Naive thymus-derived CD8-positive, alpha-beta T cell (primary cell): ENCODE results near the gene CHD3. TPM values are rescaled to one million over a fixed set of nuclear protein-coding genes. Genes with fewer than 3 reads are reported as not detected.

Experiments
- polyA plus RNA-seq, 3 donors: library from polyadenylated mRNA; unstranded; fragments of 300-500 nt; fragmentation: Illumina TruSeq; gene quantifications; one replicate each; pipeline ENCODE4 v1.2.3, GENCODE V29; 2021
- total RNA-seq, 8 experiments: library from RNA in 2 of 8; stranded (reverse) in 2 of 8; gene quantifications; one replicate each; pipeline ENCODE4 v1.2.3 and lab custom pipeline; 2021 to 2026

CHD3 gene
- total and polyA plus RNA-seq, 5 experiments from 2014 or later, result 4.3 to 281 (median 29.2) TPM

Other genes starting within 250 kb of the CHD3 start
- under 1 TPM; 0.36 to 0.96 TPM for gene ATP1B2, start 237.9 kb upstream of the CHD3 start, total RNA-seq
- under 1 TPM in 2 of 3 donors, not detected in 1; 0.17 to 0.57 TPM for gene ATP1B2, start 237.9 kb upstream of the CHD3 start, polyA plus RNA-seq
- 100 to 1,000 TPM; 113 to 116 TPM for gene TP53, start 201.3 kb upstream of the CHD3 start, total RNA-seq
- gene TP53, start 201.3 kb upstream of the CHD3 start, polyA plus RNA-seq, result 10 to 100 TPM; 21.7 to 33.0 (median 28.0) TPM
- gene WRAP53, start 200.3 kb upstream of the CHD3 start, total RNA-seq, result 10 to 100 TPM in 1 of 2 experiments, 1 to 10 TPM in 1; 9.8 to 11.6 TPM
- gene WRAP53, start 200.3 kb upstream of the CHD3 start, polyA plus RNA-seq, result 10 to 100 TPM; 10.5 to 14.1 (median 13.9) TPM
- gene EFNB3, start 183.6 kb upstream of the CHD3 start, total RNA-seq, result not detected
- not detected for gene EFNB3, start 183.6 kb upstream of the CHD3 start, polyA plus RNA-seq
- gene DNAH2, start 171.0 kb upstream of the CHD3 start, total RNA-seq, result not detected
- not detected for gene DNAH2, start 171.0 kb upstream of the CHD3 start, polyA plus RNA-seq
- 100 to 1,000 TPM; 113 TPM for gene KDM6B, start 54.6 kb upstream of the CHD3 start, total RNA-seq
- gene KDM6B, start 54.6 kb upstream of the CHD3 start, polyA plus RNA-seq, result 1 to 10 TPM in 2 of 3 donors, under 1 TPM in 1; 0.28 to 1.2 (median 1.0) TPM
- 1 to 10 TPM; 6.9 to 7.2 TPM for gene TMEM88, start 33.7 kb upstream of the CHD3 start, total RNA-seq
- not detected for gene TMEM88, start 33.7 kb upstream of the CHD3 start, polyA plus RNA-seq
- 10 to 100 TPM; 16.0 to 24.1 TPM for gene NAA38, start 31.2 kb upstream of the CHD3 start, total RNA-seq
- gene NAA38, start 31.2 kb upstream of the CHD3 start, polyA plus RNA-seq, result 100 to 1,000 TPM; 125 to 169 (median 152) TPM
- 1 to 10 TPM; 8.5 to 9.8 TPM for gene CYB5D1, start 30.8 kb upstream of the CHD3 start, total RNA-seq
- gene CYB5D1, start 30.8 kb upstream of the CHD3 start, polyA plus RNA-seq, result 1 to 10 TPM; 3.5 to 6.0 (median 5.1) TPM
- gene RNF227, start 27.5 kb downstream of the CHD3 start, total RNA-seq, result 1 to 10 TPM; 7.8 to 9.4 TPM
- 1 to 10 TPM in 2 of 3 donors, under 1 TPM in 1; 0.65 to 4.8 (median 2.4) TPM for gene RNF227, start 27.5 kb downstream of the CHD3 start, polyA plus RNA-seq
- 10 to 100 TPM; 16.1 to 19.4 TPM for gene KCNAB3, start 41.1 kb downstream of the CHD3 start, total RNA-seq
- under 1 TPM in 2 of 3 donors, not detected in 1; 0.44 to 0.80 TPM for gene KCNAB3, start 41.1 kb downstream of the CHD3 start, polyA plus RNA-seq
- 100 to 1,000 TPM in 1 of 2 experiments, 10 to 100 TPM in 1; 93.4 to 120 TPM for gene TRAPPC1, start 43.2 kb downstream of the CHD3 start, total RNA-seq
- 100 to 1,000 TPM; 199 to 219 (median 205) TPM for gene TRAPPC1, start 43.2 kb downstream of the CHD3 start, polyA plus RNA-seq
- 10 to 100 TPM; 35.2 to 43.0 TPM for gene CNTROB, start 43.4 kb downstream of the CHD3 start, total RNA-seq
- gene CNTROB, start 43.4 kb downstream of the CHD3 start, polyA plus RNA-seq, result 10 to 100 TPM in 2 of 3 donors, 1 to 10 TPM in 1; 7.6 to 18.5 (median 12.4) TPM
- gene GUCY2D, start 113.8 kb downstream of the CHD3 start, total RNA-seq, result not detected
- gene GUCY2D, start 113.8 kb downstream of the CHD3 start, polyA plus RNA-seq, result under 1 TPM in 1 of 3 donors, not detected in 2; 0.17 TPM
- not detected for gene ALOX15B, start 150.3 kb downstream of the CHD3 start, total RNA-seq
- gene ALOX15B, start 150.3 kb downstream of the CHD3 start, polyA plus RNA-seq, result not detected
- gene ALOX12B, start 198.9 kb downstream of the CHD3 start, total RNA-seq, result 1 to 10 TPM in 1 of 2 experiments, under 1 TPM in 1; 0.80 to 1.5 TPM
- 1 to 10 TPM in 2 of 3 donors, under 1 TPM in 1; 0.82 to 2.3 (median 1.7) TPM for gene ALOX12B, start 198.9 kb downstream of the CHD3 start, polyA plus RNA-seq
- gene ALOXE3, start 229.7 kb downstream of the CHD3 start, total RNA-seq, result under 1 TPM; 0.18 to 0.52 TPM
- under 1 TPM in 1 of 3 donors, not detected in 2; 0.13 TPM for gene ALOXE3, start 229.7 kb downstream of the CHD3 start, polyA plus RNA-seq
- gene HES7, start 235.3 kb downstream of the CHD3 start, total RNA-seq, result under 1 TPM in 1 of 2 experiments, not detected in 1; 0.30 TPM
- not detected for gene HES7, start 235.3 kb downstream of the CHD3 start, polyA plus RNA-seq